Measurements from ENCODE around the gene TMPRSS3.

TMPRSS3 gene

DNA sequence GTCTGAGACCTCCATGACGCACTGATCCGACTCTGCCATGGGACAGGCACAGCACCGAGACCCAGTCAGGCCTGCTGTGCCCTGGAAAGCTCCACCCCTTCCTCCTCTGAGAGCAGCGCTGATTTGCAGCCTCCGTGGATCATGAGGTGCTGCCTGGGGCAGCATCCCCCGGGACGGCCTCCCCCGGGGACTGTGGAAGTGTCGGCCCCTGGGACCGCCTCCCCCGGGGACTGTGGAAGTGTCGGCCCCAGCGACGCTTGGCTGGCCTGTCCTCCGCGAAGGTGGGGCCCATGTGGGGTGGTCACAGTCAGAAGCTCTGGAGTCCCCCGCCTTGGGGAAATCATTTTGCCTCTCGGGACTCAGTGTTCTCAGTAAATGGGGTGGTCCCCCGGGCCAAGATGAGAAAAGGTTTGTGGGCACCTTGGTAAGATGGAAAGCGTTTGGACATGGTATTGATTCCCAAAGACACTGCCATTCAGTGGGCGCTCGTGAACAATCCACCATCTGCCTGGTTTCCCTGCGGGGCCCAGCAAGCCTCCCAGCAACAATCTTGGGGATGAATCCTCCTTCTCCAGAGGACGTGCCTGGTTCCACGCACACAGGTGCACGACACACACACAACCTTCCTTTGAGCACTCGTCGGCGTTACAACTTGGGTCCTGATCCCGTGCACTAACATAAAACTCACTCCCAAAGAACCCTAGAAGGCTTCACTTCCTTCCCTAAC, 48.1 kb downstream of the TMPRSS3 start:
- TF ChIP-seq, protein P1, sequence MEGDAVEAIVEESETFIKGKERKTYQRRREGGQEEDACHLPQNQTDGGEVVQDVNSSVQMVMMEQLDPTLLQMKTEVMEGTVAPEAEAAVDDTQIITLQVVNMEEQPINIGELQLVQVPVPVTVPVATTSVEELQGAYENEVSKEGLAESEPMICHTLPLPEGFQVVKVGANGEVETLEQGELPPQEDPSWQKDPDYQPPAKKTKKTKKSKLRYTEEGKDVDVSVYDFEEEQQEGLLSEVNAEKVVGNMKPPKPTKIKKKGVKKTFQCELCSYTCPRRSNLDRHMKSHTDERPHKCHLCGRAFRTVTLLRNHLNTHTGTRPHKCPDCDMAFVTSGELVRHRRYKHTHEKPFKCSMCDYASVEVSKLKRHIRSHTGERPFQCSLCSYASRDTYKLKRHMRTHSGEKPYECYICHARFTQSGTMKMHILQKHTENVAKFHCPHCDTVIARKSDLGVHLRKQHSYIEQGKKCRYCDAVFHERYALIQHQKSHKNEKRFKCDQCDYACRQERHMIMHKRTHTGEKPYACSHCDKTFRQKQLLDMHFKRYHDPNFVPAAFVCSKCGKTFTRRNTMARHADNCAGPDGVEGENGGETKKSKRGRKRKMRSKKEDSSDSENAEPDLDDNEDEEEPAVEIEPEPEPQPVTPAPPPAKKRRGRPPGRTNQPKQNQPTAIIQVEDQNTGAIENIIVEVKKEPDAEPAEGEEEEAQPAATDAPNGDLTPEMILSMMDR (conservative IDR thresholded peaks at IDR 0.05; ENCODE audit: low read length) = no peak
- no peak for DNase-seq (ENCODE audit: low read depth)
- no peak overlapping the region for H3K4me3 ChIP-seq (ENCODE audit: low read length)

DNA sequence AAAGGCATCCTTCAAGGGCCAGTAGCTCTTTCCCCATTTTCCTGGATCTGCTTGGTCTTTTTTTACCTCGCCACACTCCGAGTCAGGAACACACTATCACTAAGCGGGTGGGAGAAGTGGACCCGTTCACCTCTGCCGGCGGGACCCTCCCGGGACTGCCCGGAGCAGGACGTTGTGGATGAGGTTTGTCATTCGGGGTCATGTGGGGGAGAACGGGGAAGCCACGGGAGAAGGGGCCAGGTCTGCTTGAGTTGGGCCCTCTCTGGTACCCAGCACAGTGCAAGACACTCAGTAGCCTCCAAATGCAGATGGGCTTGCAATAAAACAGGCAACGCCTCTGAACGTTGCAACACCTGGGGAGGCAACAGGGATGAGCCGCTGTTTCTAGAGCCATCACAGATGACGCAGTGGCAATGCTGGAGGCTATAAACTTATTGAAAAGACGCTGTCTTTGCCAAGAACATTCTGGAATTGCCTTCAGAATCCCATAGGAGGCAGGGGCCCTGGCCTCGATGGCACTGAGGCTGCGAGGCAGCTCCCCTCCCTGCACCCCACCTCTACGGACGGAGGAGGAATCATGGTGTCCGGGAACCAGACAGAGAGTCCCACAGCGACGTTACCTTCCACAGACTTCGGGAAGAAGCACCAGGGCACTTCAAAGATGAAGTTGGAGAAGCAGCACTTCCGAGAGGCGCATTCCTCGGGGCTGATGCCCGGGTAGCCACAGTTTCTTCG, 48.8 kb downstream of the TMPRSS3 start:
- TF ChIP-seq, protein P1 (conservative IDR thresholded peaks at IDR 0.05; ENCODE audit: low read length) = no peak
- no peak for DNase-seq (ENCODE audit: low read depth)
- no peak overlapping the region for H3K4me3 ChIP-seq (ENCODE audit: low read length)

DNA sequence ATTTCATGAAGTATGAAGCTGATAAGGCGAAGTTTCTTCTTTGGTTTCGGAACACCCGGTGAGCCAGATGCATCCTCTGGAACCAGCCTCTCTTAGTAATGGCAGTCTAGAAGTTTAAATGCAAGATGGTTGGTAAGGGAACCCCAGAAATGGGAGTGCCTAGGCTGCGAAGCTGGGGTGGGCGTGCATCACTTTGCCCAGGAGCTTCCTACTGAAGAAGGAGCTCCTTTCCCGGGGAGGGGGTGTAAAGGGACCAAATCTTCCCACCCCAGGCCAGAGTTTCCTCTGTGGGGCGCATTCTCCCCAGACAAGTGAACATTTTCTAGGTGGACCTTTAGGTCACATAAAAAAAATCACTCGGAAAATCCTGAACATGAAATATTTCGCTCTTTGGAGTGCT, 49.4 kb downstream of the TMPRSS3 start:
- TF ChIP-seq, protein P1 (conservative IDR thresholded peaks at IDR 0.05; ENCODE audit: low read length) = no peak
- no peak for DNase-seq (ENCODE audit: low read depth)

GRCh38 chr21:42344631-42345030, 51.2 kb downstream of the TMPRSS3 start:
- H3K4me3 ChIP-seq (ENCODE audit: low read length) = no peak overlapping the region
- DNase-seq (ENCODE audit: low read depth) = no peak
- TF ChIP-seq, protein P1 (conservative IDR thresholded peaks at IDR 0.05; ENCODE audit: low read length) = no peak

More for the DNA sequence above, 49.4 kb downstream of the TMPRSS3 start:
- no peak overlapping the region for H3K4me3 ChIP-seq (ENCODE audit: low read length)

DNA sequence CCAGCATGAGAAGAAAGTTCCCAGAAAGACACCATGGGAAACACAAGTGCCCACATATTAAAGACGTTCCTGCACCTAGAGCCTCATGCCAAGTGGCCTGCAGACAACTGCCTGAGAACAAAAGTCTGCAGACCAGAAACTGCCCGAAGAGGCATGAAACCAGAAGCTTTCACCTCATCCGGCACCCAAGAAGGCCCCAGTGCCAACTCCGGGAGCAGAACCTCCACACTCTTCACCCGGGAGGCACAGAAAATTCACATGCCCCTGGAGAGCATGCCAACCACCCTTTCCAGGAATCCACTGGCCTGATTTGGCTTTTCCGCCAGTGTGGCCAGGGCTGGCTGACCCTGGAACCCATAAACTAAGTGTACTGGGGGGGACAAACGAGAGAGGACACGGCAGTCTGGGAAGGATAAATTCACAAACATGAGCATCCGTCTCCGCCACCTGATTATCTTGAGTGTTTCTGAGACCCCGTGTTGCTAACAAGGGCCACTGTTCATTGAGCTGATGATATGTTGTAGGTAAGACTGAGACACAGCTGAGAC, 51.8 kb downstream of the TMPRSS3 start:
- DNase-seq (ENCODE audit: low read depth) = no peak
- no peak overlapping the region for H3K4me3 ChIP-seq (ENCODE audit: low read length)
- TF ChIP-seq, protein P1 (conservative IDR thresholded peaks at IDR 0.05; ENCODE audit: low read length) = no peak

- H3K4me3 ChIP-seq (ENCODE audit: low read length) = no peak overlapping the region
- TF ChIP-seq, protein P1 (conservative IDR thresholded peaks at IDR 0.05; ENCODE audit: low read length) = no peak
- no peak for DNase-seq (ENCODE audit: low read depth)
Measured at GRCh38 chr21:42343556-42343955, 52.3 kb downstream of the TMPRSS3 start.

Measured in AG10803 (cell line).